Spleen (tissue), 7 donors: ENCODE results near the gene ZER1.

ENCODE experiments used
- CTCF ChIP-seq, 11 experiments: fragments of 200-600 bp in 7 of 11; fragments of 450-650 bp in 4 of 11; sonication (generic) in 4 of 11; IDR thresholded peaks in 8 of 11; conservative IDR thresholded peaks in 3 of 11; 1 replicate in 7 of 11; 2 replicates in 4 of 11; pipeline versions ENCODE4 v1.4.0 to v1.8.0; 2016 to 2021; ENCODE audit warnings: antibody characterized with exemption in 11 of 11, inconsistent platforms in 4 of 11, mild to moderate bottlenecking in 1 of 11
- POLR2A ChIP-seq, 3 donors: fragments of 450-650 bp; IDR thresholded peaks; one replicate each; pipeline ENCODE4 v1.5.1; 2017; ENCODE audit warnings: antibody characterized with exemption in 3 of 3, mild to moderate bottlenecking in 1 of 3
- POLR2AphosphoS5 ChIP-seq, 3 donors: sonication (generic); formaldehyde crosslinking; IDR thresholded peaks; one replicate each; pipeline ENCODE4 v1.5.1; 2017; ENCODE audit warnings: antibody characterized with exemption in 3 of 3
- donor health status: DM: no; HTN: no; CAD: no; lungs with moderate emphysema.
- donor health status: DM: no; HTN: no; CAD: no.
- donor health status: DM: no; HTN: no; CAD: no.

GRCh38 chr9:128683340-128684064 is 88.2 kb downstream of the ZER1 start:
- TF ChIP-seq POLR2AphosphoS5 (IDR thresholded peaks at IDR 0.05) = peak; percentile 10 to 66 (median 65)
- TF ChIP-seq CTCF (IDR thresholded peaks at IDR 0.05 in 8 of 11, conservative IDR thresholded peaks at IDR 0.05 in 3 of 11) = no peak
- TF ChIP-seq POLR2A (IDR thresholded peaks at IDR 0.05) = no peak
